NCI-H446 treated with DMSO at 0.1 percent for 48 hours (cell line): ENCODE results near the gene TTLL6.
"Not testable (repeated sequence)": the region's sequence is repeated elsewhere in the genome, so short reads cannot be mapped to it uniquely, and the experiment has no call there.

Source experiments
- DNase-seq: peaks from one replicate; lab custom pipeline; 2025; lab: John Stamatoyannopoulos, UW

The TTLL6 gene

GRCh38 chr17:48815311-48815710, 1.7 kb downstream of the TTLL6 start:
- no peak for DNase-seq

- no peak for DNase-seq
Observed at GRCh38 chr17:48814504-48814903, 2.5 kb downstream of the TTLL6 start.

GRCh38 chr17:48812001-48812400, 5.0 kb downstream of the TTLL6 start:
- no peak for DNase-seq

GRCh38 chr17:48809182-48809581, 7.8 kb downstream of the TTLL6 start:
- no peak for DNase-seq

- no peak for DNase-seq
Observed at GRCh38 chr17:48804936-48805411, 12.1 kb downstream of the TTLL6 start.

- DNase-seq = no peak
Observed at GRCh38 chr17:48800626-48801217, 16.3 kb downstream of the TTLL6 start.

GRCh38 chr17:48799069-48799723, 17.8 kb downstream of the TTLL6 start:
- no peak for DNase-seq

GRCh38 chr17:48796163-48796522, 20.9 kb downstream of the TTLL6 start:
- not testable (repeated sequence) for DNase-seq

GRCh38 chr17:48795444-48796162, 21.4 kb downstream of the TTLL6 start:
- no peak for DNase-seq

- DNase-seq = no peak
Observed at GRCh38 chr17:48792033-48792798, 24.8 kb downstream of the TTLL6 start.

- DNase-seq = no peak
Observed at GRCh38 chr17:48791128-48792032, 25.6 kb downstream of the TTLL6 start.

GRCh38 chr17:48790607-48791127, 26.4 kb downstream of the TTLL6 start:
- no peak for DNase-seq

GRCh38 chr17:48787828-48788227, 29.2 kb downstream of the TTLL6 start:
- DNase-seq = no peak

- no peak for DNase-seq
Observed at GRCh38 chr17:48779421-48779820, 37.6 kb downstream of the TTLL6 start.

GRCh38 chr17:48776602-48777001, 40.4 kb downstream of the TTLL6 start:
- DNase-seq = no peak

- no peak for DNase-seq
Observed at GRCh38 chr17:48773245-48773644, 43.8 kb downstream of the TTLL6 start.

GRCh38 chr17:48770954-48771353, 46.1 kb downstream of the TTLL6 start:
- no peak for DNase-seq

- no peak for DNase-seq
Observed at GRCh38 chr17:48769009-48769675, 47.9 kb downstream of the TTLL6 start.

GRCh38 chr17:48767263-48767774, 49.7 kb downstream of the TTLL6 start:
- no peak for DNase-seq

- no peak for DNase-seq
Observed at GRCh38 chr17:48761114-48761513, 55.9 kb downstream of the TTLL6 start.
